ENCODE data around the gene MATN4. TPM values are rescaled to one million over a fixed set of nuclear protein-coding genes. Genes with fewer than 3 reads are reported as not detected.

MATN4 gene
- total and polyA plus RNA-seq, 11 donors: not detected

- no peak for ATAC-seq
- Histone ChIP-seq H3K4me3 (no peak overlapping the region), H3K27me3 (peaks cover 0 to 39% (median 5%) of the 10 kb centered on the region in 9 donors), H3K36me3 (no peaks in the 10 kb centered on the region), H3K9me3 (no peaks in the 10 kb centered on the region), H3K27ac (no peak overlapping the region), H3K4me1 (no peaks in the 10 kb centered on the region)
- WGBS, 4 donors: 46 to 63% (median 59%) methylated on average over 3 to 4 of the region's 4 CpGs
- no peak for DNase-seq
- TF ChIP-seq POLR2A (IDR thresholded peaks at IDR 0.05): no peak
- TF ChIP-seq, protein P1, sequence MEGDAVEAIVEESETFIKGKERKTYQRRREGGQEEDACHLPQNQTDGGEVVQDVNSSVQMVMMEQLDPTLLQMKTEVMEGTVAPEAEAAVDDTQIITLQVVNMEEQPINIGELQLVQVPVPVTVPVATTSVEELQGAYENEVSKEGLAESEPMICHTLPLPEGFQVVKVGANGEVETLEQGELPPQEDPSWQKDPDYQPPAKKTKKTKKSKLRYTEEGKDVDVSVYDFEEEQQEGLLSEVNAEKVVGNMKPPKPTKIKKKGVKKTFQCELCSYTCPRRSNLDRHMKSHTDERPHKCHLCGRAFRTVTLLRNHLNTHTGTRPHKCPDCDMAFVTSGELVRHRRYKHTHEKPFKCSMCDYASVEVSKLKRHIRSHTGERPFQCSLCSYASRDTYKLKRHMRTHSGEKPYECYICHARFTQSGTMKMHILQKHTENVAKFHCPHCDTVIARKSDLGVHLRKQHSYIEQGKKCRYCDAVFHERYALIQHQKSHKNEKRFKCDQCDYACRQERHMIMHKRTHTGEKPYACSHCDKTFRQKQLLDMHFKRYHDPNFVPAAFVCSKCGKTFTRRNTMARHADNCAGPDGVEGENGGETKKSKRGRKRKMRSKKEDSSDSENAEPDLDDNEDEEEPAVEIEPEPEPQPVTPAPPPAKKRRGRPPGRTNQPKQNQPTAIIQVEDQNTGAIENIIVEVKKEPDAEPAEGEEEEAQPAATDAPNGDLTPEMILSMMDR (IDR thresholded peaks at IDR 0.05): no peak
- intact Hi-C loops (cut with DNase I): loop anchor here in 1 of 10 donors (10.0 kb wide), 1 partner anchor 239 kb away; no protein-coding TSS in a partner anchor
Measured at GRCh38 chr20:45283551-45284057, 24.5 kb downstream of the MATN4 start.

DNA sequence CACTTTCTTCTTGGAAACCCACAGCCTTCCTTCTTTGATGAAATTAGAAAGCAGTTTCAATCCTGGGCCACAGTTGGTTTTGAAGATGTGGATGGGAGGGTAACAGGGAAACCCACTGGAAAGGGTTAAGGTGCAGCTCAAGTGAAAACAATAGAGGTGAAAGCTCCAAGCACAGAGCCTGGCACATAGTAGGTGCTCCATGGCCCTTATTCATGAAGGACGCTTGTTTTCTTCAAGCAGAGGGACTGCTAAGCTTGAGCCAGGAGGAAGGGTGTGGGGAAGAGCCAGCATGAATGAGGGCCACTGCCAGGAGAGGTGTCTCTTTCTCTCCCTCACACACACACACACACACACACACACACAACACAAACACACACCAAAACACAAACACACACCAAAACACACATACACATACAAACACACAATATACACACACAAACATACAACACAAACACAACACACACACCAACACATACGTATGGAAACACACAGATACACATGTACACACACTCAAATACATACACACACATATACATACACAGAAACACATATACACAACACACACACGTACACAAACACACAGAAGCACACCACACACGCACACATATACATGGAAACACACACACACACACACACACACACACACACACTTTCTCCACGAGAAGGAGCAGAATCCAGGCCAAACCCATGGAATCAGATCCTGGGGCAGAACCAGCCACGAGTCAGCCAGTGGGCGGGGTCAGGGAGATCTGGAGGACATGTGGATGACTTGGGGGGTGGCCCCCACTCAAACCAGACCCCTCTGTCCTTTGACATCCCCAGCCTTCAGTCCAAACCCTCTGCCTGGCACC lies 25.2 kb downstream of the MATN4 start:
- Histone ChIP-seq H3K4me3 (no peak overlapping the region), H3K9me3 (no peaks in the 10 kb centered on the region), H3K4me1 (no peaks in the 10 kb centered on the region), H3K36me3 (no peaks in the 10 kb centered on the region), H3K27ac (no peak overlapping the region), H3K27me3 (peaks cover 0 to 39% (median 5%) of the 10 kb centered on the region in 9 donors)
- DNase-seq: no peak
- WGBS, 4 donors: 54 to 64% (median 60%) methylated on average over 7 of the region's 7 CpGs
- ATAC-seq: no peak
- intact Hi-C loops (cut with DNase I): loop anchor here in 1 of 10 donors (10.0 kb wide), 1 partner anchor 238 kb away; no protein-coding TSS in a partner anchor
- TF ChIP-seq, protein P1 (IDR thresholded peaks at IDR 0.05): no peak
- no peak for TF ChIP-seq POLR2A (IDR thresholded peaks at IDR 0.05)

GRCh38 chr20:45279992-45280391 lies 28.1 kb downstream of the MATN4 start:
- Histone ChIP-seq H3K4me3 (no peak overlapping the region), H3K27ac (no peak overlapping the region), H3K36me3 (no peaks in the 10 kb centered on the region), H3K4me1 (no peaks in the 10 kb centered on the region), H3K9me3 (no peaks in the 10 kb centered on the region), H3K27me3 (peaks cover 0 to 47% (median 5%) of the 10 kb centered on the region in 9 donors)
- 63 to 79% (median 68%) methylated on average over 1 of the region's 1 CpG for WGBS, 4 donors
- no peak for ATAC-seq
- TF ChIP-seq, protein P1 (IDR thresholded peaks at IDR 0.05): no peak
- TF ChIP-seq POLR2A (IDR thresholded peaks at IDR 0.05): no peak
- no peak for DNase-seq
- intact Hi-C loops (cut with DNase I): loop anchor here in 2 of 10 donors (10.0 kb wide), 2 partner anchors 145 to 235 kb away; no protein-coding TSS in a partner anchor

DNA sequence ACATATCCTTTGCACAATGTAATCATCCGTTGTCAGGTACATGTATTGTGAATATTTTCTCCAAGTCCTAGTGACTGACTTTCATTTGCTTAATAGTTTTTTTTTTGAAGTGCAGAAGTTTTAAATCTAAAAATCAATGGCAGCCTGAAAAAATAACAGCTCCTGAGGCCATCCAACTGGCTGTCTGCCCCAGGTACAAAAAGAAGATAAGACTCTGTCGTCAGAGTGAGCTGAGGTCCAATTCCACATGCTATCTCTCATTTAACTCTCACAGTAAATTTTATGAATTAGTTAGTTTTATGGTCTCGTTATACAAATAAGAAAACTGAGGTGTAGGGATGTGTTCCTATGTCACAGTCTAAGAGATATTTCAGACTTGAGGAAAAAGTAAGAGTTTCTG lies 32.8 kb downstream of the MATN4 start:
- peaks cover 0 to 42% (median 5%) of the 10 kb centered on the region in 9 donors for H3K27me3 ChIP-seq
- 60 to 65% (median 62%) methylated on average over 3 of the region's 3 CpGs for WGBS, 4 donors
- H3K36me3 ChIP-seq: no peaks in the 10 kb centered on the region
- no peak overlapping the region for H3K4me3 ChIP-seq
- DNase-seq (no peak), ATAC-seq (no peak)
- intact Hi-C loops (cut with DNase I): loop anchor here in 1 of 10 donors (10.0 kb wide), 1 partner anchor 141 kb away; no protein-coding TSS in a partner anchor
- no peaks in the 10 kb centered on the region for H3K9me3 ChIP-seq
- TF ChIP-seq, protein P1 (IDR thresholded peaks at IDR 0.05): no peak
- TF ChIP-seq POLR2A (IDR thresholded peaks at IDR 0.05): no peak
- H3K27ac ChIP-seq: no peak overlapping the region
- H3K4me1 ChIP-seq: no peaks in the 10 kb centered on the region
